Endothelial cell of umbilical vein (primary cell): ENCODE measurements around the gene TMEM178A. TPM values are rescaled to one million over a fixed set of nuclear protein-coding genes. Genes with fewer than 3 reads are reported as not detected.

Experiments
- BruUV-seq: library from RNA; stranded (reverse); fragments of 400-500 nt; replicated peaks from 2 replicates; lab custom pipeline; 2021; lab: Mats Ljungman, UMichigan
- CTCF ChIA-PET: fragments of 300-600, 350-600 bp; sonication (Branson Sonifier 250); formaldehyde crosslinking; loops from one replicate; lab custom pipeline; 2021; ENCODE audit warnings: antibody characterized with exemption, inconsistent platforms; lab: Charles Lee
- POLR2A ChIA-PET: fragments of 300-600, 350-600 bp; sonication (Branson Sonifier 250); formaldehyde crosslinking; loops from one replicate; lab custom pipeline; 2021; ENCODE audit warnings: antibody characterized with exemption, inconsistent platforms; lab: Charles Lee
- DNase-seq: peaks from one replicate; pipeline ENCODE4 v3.0.0-alpha.2; 2011; ENCODE audit warnings: low read depth, low spot score
- FAIRE-seq: peaks from 2 replicates; lab custom pipeline; 2011; peaks lifted over from hg19 to GRCh38; lab: Jason Lieb, UNC
- H2AFZ ChIP-seq: 2 replicates; pipeline ENCODE4 v1.6.0; 2012; ENCODE audit warnings: low read depth, low read length, control low read depth, inconsistent platforms
- H3K27ac ChIP-seq: 2 replicates; pipeline ENCODE4 v1.5.1; 2011; ENCODE audit warnings: low read depth, mild to moderate bottlenecking, control low read depth, low read length, moderate library complexity; ENCODE audit not compliant: insufficient read depth
- H3K27me3 ChIP-seq, 2 experiments: 2 replicates each; pipeline versions ENCODE4 v1.6.0 to v1.6.1; 2011; ENCODE audit warnings: low read length in 2 of 2, mixed read lengths in 1 of 2; ENCODE audit not compliant: control insufficient read depth in 2 of 2, insufficient read depth in 2 of 2
- H3K36me3 ChIP-seq, 2 experiments: 2 replicates in 1 of 2; 3 replicates in 1 of 2; pipeline ENCODE4 v1.5.1; 2011; ENCODE audit warnings: low read length in 2 of 2, mild to moderate bottlenecking in 1 of 2, moderate library complexity in 1 of 2; ENCODE audit not compliant: control insufficient read depth in 2 of 2, insufficient read depth in 2 of 2; ENCODE audit errors: extremely low read depth in 1 of 2
- H3K4me1 ChIP-seq: 3 replicates; pipeline ENCODE4 v1.5.1; 2011; ENCODE audit warnings: mild to moderate bottlenecking, low read length; ENCODE audit not compliant: control insufficient read depth, insufficient read depth; ENCODE audit errors: extremely low read depth
- H3K4me2 ChIP-seq: 2 replicates; pipeline ENCODE4 v1.6.1; 2011; ENCODE audit warnings: low read length, control low read depth, mixed read lengths; ENCODE audit not compliant: insufficient read depth
- H3K4me3 ChIP-seq, 3 experiments: fragments of 200-600 bp in 1 of 3; sonication (generic), shearing (Covaris generic) in 1 of 3; replicated peaks in 1 of 3; 2 replicates each; pipeline ENCODE4 v1.5.1; 2011 to 2016; ENCODE audit warnings: control low read depth in 3 of 3, low read length in 3 of 3, mild to moderate bottlenecking in 2 of 3, inconsistent platforms in 1 of 3, low read depth in 1 of 3, moderate library complexity in 1 of 3; ENCODE audit not compliant: insufficient read depth in 1 of 3
- H3K79me2 ChIP-seq: 2 replicates; pipeline ENCODE4 v1.6.0; 2012; ENCODE audit warnings: low read length, inconsistent platforms; ENCODE audit not compliant: control insufficient read depth, insufficient read depth
- H3K9ac ChIP-seq: replicated peaks from 2 replicates; pipeline ENCODE3; 2011; ENCODE audit warnings: low read length, control low read depth; ENCODE audit not compliant: insufficient read depth; ENCODE audit errors: extremely low read depth
- H3K9me1 ChIP-seq: replicated peaks from 3 replicates; pipeline ENCODE4 v1.6.0; 2011; ENCODE audit warnings: mild to moderate bottlenecking, low read length; ENCODE audit not compliant: control insufficient read depth, insufficient read depth; ENCODE audit errors: extremely low read depth
- H3K9me3 ChIP-seq: replicated peaks from 2 replicates; pipeline ENCODE4 v1.5.1; 2012; ENCODE audit warnings: low read length, inconsistent platforms; ENCODE audit not compliant: control insufficient read depth, insufficient read depth
- H4K20me1 ChIP-seq: replicated peaks from 2 replicates; pipeline ENCODE3; 2011; ENCODE audit warnings: mild to moderate bottlenecking, low read length; ENCODE audit not compliant: control insufficient read depth, insufficient read depth; ENCODE audit errors: extremely low read depth
- EZH2 ChIP-seq: IDR thresholded peaks from 2 replicates; pipeline ENCODE4 v1.6.1; 2012; ENCODE audit warnings: borderline replicate concordance, low read depth, mild to moderate bottlenecking, moderate library complexity, low read length, inconsistent platforms; ENCODE audit not compliant: severe bottlenecking
- FOS ChIP-seq: IDR thresholded peaks from 2 replicates; pipeline ENCODE4 v1.6.1; 2011; ENCODE audit warnings: mild to moderate bottlenecking, low read length, moderate library complexity, borderline replicate concordance; ENCODE audit not compliant: insufficient read depth
- GATA2 ChIP-seq: IDR thresholded peaks from 2 replicates; pipeline ENCODE4 v1.7.0; 2011; ENCODE audit warnings: low read depth, mild to moderate bottlenecking, moderate library complexity, mixed read lengths, low read length; ENCODE audit not compliant: insufficient read length, insufficient read depth
- JUN ChIP-seq: IDR thresholded peaks from 2 replicates; pipeline ENCODE4 v1.6.1; 2011; ENCODE audit warnings: borderline replicate concordance, low read depth; ENCODE audit not compliant: insufficient read length, insufficient read depth
- MAX ChIP-seq: IDR thresholded peaks from 2 replicates; pipeline ENCODE4 v1.6.1; 2011; ENCODE audit not compliant: insufficient read depth, insufficient read length
- MYC ChIP-seq: IDR thresholded peaks from one replicate; pipeline ENCODE4 v1.6.1; 2011; ENCODE audit warnings: mild to moderate bottlenecking, low read depth, low read length
- POLR2A ChIP-seq: IDR thresholded peaks from 2 replicates; pipeline ENCODE4 v1.6.1; 2012; ENCODE audit warnings: low read depth, mild to moderate bottlenecking, control low read depth, low read length
- POLR2AphosphoS5 ChIP-seq: IDR thresholded peaks from 2 replicates; pipeline ENCODE4 v1.6.1; 2012; ENCODE audit warnings: low read depth, mild to moderate bottlenecking, control low read depth, low read length, moderate library complexity; ENCODE audit not compliant: insufficient read depth
- dilution Hi-C: fragments of 300-500 bp; cut with MboI; formaldehyde crosslinking; loops from one replicate; pipeline ENCODE4 v1.15.0; 2019; ENCODE audit warnings: low sequenced_read_pairs; ENCODE audit not compliant: extremely low pct_ligation_motif_present
- intact Hi-C: fragments of 100-400 bp; cut with micrococcal nuclease; formaldehyde crosslinking; loops from one replicate; pipeline ENCODE4 v1.10.0; 2022
- polyA plus RNA-seq, 4 experiments: library from polyadenylated mRNA; depleted of rRNA in 3 of 4; stranded (reverse) in 3 of 4; unstranded in 1 of 4; fragments of >200 nt; gene quantifications; 2 replicates each; pipeline versions ENCODE4 v1.2.1 to v1.2.3, GENCODE V29; 2011 to 2012; ENCODE audit warnings: missing spikeins in 1 of 4
- total RNA-seq: library from RNA; stranded (reverse); gene quantifications from 2 replicates; pipeline ENCODE4 v1.2.3, GENCODE V29; 2021
- TF ChIP-seq, protein P1 (sequence below), 2 donors: IDR thresholded peaks; 1 replicate in 1 of 2; 2 replicates in 1 of 2; pipeline ENCODE4 v1.5.1; 2011; ENCODE audit warnings: low read length in 2 of 2, mild to moderate bottlenecking in 2 of 2, moderate library complexity in 2 of 2, control low read depth in 1 of 2, inconsistent platforms in 1 of 2, low read depth in 1 of 2; ENCODE audit not compliant: insufficient read depth in 1 of 2; ENCODE audit errors: extremely low read depth in 1 of 2

The TMEM178A gene
- total and polyA plus RNA-seq, 2 donors (not counting 3 experiments of a cell fraction or from before 2014, with no cell fraction given) = 1.5 to 2.8 TPM

DNA sequence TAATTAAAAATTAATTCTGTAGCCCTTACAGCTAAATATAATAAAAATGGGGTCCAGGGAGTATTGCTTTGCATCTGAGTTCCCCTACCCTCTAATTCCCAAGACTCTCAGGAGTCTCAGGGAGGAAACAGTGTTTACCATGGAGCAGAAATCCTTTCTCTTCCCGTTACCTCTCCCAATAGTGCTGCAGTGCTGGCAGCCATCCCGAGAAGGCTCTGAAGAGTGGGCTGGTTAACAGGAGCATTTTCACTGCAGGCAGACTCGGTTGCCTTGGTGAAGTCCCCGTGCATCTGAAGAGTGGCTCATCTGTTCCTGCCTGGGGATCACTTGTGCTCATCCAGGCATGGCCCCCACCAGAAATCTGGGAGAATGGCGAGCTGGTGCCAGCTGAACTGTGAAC is 41.8 kb upstream of the TMEM178A start:
- no peaks in the 10 kb centered on the region for H4K20me1 ChIP-seq
- intact Hi-C loops = no loop called here
- no peaks in the 10 kb centered on the region for H3K79me2 ChIP-seq
- no peak for TF ChIP-seq EZH2
- no peak for TF ChIP-seq GATA2
- no peak for TF ChIP-seq JUN
- TF ChIP-seq FOS = no peak
- no peak for TF ChIP-seq POLR2A
- TF ChIP-seq MYC = no peak
- TF ChIP-seq MAX = no peak
- TF ChIP-seq, protein P1, sequence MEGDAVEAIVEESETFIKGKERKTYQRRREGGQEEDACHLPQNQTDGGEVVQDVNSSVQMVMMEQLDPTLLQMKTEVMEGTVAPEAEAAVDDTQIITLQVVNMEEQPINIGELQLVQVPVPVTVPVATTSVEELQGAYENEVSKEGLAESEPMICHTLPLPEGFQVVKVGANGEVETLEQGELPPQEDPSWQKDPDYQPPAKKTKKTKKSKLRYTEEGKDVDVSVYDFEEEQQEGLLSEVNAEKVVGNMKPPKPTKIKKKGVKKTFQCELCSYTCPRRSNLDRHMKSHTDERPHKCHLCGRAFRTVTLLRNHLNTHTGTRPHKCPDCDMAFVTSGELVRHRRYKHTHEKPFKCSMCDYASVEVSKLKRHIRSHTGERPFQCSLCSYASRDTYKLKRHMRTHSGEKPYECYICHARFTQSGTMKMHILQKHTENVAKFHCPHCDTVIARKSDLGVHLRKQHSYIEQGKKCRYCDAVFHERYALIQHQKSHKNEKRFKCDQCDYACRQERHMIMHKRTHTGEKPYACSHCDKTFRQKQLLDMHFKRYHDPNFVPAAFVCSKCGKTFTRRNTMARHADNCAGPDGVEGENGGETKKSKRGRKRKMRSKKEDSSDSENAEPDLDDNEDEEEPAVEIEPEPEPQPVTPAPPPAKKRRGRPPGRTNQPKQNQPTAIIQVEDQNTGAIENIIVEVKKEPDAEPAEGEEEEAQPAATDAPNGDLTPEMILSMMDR (IDR thresholded peaks at IDR 0.05; ENCODE audit: extremely low read depth in 1 of 2, insufficient read depth in 1 of 2, low read depth in 1 of 2, low read length in 2 of 2) = no peak
- no peak for TF ChIP-seq POLR2AphosphoS5
- no peak overlapping the region for H3K27ac ChIP-seq
- no peak for FAIRE-seq
- H3K9me1 ChIP-seq = no peaks in the 10 kb centered on the region
- POLR2A ChIA-PET = no interaction called here
- H3K27me3 ChIP-seq = peaks cover 0 to 2% of the 10 kb centered on the region in 2 experiments
- CTCF ChIA-PET = no interaction called here
- H3K4me2 ChIP-seq = no peak overlapping the region
- BruUV-seq = no TSS peak
- H3K36me3 ChIP-seq = no peaks in the 10 kb centered on the region
- H2AFZ ChIP-seq = no peak overlapping the region
- peaks cover 8% of the 10 kb centered on the region for H3K4me1 ChIP-seq
- DNase-seq = no peak
- H3K9me3 ChIP-seq = no peaks in the 10 kb centered on the region
- dilution Hi-C loops = no loop called here
- no peak overlapping the region for H3K9ac ChIP-seq
- H3K4me3 ChIP-seq = no peak overlapping the region
